Neural crest cell (in vitro differentiated cells): ENCODE measurements around the gene SRRM3. TPM values are rescaled to one million over a fixed set of nuclear protein-coding genes. Genes with fewer than 3 reads are reported as not detected.

Experiments used
- DNase-seq: peaks from one replicate; pipeline ENCODE4 v3.0.0; 2021; ENCODE audit warnings: low read depth, mixed read lengths, low spot score
- H3K27ac Mint-ChIP-seq: one replicate; pipeline ENCODE4 v1.8.0; 2021; ENCODE audit warnings: mild to moderate bottlenecking, mixed read lengths; ENCODE audit not compliant: unreplicated experiment
- H3K27me3 Mint-ChIP-seq: 2 replicates; pipeline ENCODE4 v1.8.0; 2021; ENCODE audit warnings: low read depth, mild to moderate bottlenecking, mixed read lengths
- H3K36me3 Mint-ChIP-seq: 2 replicates; pipeline ENCODE4 v1.8.0; 2021; ENCODE audit warnings: low read depth, mild to moderate bottlenecking, mixed read lengths
- H3K4me1 Mint-ChIP-seq: 2 replicates; pipeline ENCODE4 v1.8.0; 2021; ENCODE audit warnings: mixed read lengths
- H3K4me3 Mint-ChIP-seq: one replicate; pipeline ENCODE4 v1.8.0; 2021; ENCODE audit warnings: mild to moderate bottlenecking, mixed read lengths
- H3K9me3 Mint-ChIP-seq: 2 replicates; pipeline ENCODE4 v1.8.0; 2021; ENCODE audit warnings: mixed read lengths
- CTCF ChIP-seq: fragments of 200-600 bp; sonication (generic); conservative IDR thresholded peaks from 2 replicates; pipeline ENCODE4 v1.5.0; 2021; ENCODE audit warnings: antibody characterized with exemption, mild to moderate bottlenecking
- total RNA-seq: library from RNA; stranded (reverse); gene quantifications from 2 replicates; pipeline ENCODE4 v1.2.1, GENCODE V29; 2021

Gene SRRM3
- total RNA-seq, 1 donor from 2014 or later: 4.9 TPM

GRCh38 chr7:76247938-76248337 lies 46.2 kb downstream of the SRRM3 start:
- Mint-ChIP-seq H3K4me1 (peaks cover 8% of the 10 kb centered on the region), H3K27ac (no peak overlapping the region), H3K27me3 (peaks cover 6% of the 10 kb centered on the region), H3K9me3 (no peaks in the 10 kb centered on the region), H3K36me3 (no peaks in the 10 kb centered on the region), H3K4me3 (no peak overlapping the region)
- no peak for DNase-seq
- no peak for TF ChIP-seq CTCF

GRCh38 chr7:76252021-76252420 lies 50.3 kb downstream of the SRRM3 start:
- Mint-ChIP-seq H3K4me3 (no peak overlapping the region), H3K27ac (no peak overlapping the region), H3K36me3 (no peaks in the 10 kb centered on the region), H3K4me1 (peaks cover 8% of the 10 kb centered on the region), H3K9me3 (no peaks in the 10 kb centered on the region), H3K27me3 (peaks cover 4% of the 10 kb centered on the region)
- DNase-seq: no peak
- no peak for TF ChIP-seq CTCF

DNA sequence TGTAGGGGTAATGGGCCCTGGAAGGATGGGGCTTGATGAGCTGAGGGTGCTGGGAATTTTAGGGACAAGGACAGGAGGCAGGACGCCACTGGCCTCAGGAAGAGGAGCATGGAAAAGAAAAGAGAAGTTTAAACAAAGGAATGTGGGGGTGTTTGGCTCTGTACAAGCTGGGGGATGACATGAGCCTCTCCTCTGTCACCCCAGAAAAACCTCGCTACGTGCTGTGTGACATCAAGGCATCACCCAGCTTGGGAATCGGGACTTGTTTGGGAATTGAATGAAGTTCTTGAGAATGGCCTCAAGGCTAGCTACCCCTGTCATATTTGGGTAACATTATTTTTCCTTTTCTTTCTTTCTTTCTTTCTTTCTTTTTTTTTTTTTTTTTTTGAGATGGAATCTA lies 53.1 kb downstream of the SRRM3 start:
- Mint-ChIP-seq H3K4me1 (peaks cover 8% of the 10 kb centered on the region), H3K4me3 (no peak overlapping the region), H3K9me3 (no peaks in the 10 kb centered on the region), H3K27me3 (peaks cover 23% of the 10 kb centered on the region), H3K27ac (no peak overlapping the region), H3K36me3 (no peaks in the 10 kb centered on the region)
- DNase-seq: no peak
- no peak for TF ChIP-seq CTCF

DNA sequence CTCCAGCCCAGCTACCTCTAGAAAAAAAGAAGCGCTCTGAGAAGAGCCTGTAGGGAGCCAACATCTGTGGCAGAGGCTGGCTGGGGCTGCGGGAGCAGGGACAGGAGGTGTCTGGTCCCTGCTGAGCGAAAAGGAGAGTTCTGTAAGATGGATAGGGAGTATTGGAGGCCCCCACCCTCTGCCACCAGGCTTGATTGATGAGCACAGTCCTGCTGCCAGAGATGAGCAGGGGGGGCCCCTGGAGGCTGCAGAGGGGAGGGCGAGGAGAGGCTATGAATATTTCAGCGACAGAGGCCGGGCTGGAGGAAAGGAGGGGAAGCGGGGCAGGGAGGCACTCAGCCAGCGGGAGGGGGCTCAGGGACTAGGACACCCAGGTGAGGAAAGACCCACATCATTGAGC lies 56.3 kb downstream of the SRRM3 start:
- H3K36me3 Mint-ChIP-seq: no peaks in the 10 kb centered on the region
- H3K27me3 Mint-ChIP-seq: peaks cover 32% of the 10 kb centered on the region
- peak overlapping the region; percentile 76 for H3K4me3 Mint-ChIP-seq
- no peaks in the 10 kb centered on the region for H3K4me1 Mint-ChIP-seq
- no peaks in the 10 kb centered on the region for H3K9me3 Mint-ChIP-seq
- no peak for DNase-seq
- no peak for TF ChIP-seq CTCF
- H3K27ac Mint-ChIP-seq: no peak overlapping the region

DNA sequence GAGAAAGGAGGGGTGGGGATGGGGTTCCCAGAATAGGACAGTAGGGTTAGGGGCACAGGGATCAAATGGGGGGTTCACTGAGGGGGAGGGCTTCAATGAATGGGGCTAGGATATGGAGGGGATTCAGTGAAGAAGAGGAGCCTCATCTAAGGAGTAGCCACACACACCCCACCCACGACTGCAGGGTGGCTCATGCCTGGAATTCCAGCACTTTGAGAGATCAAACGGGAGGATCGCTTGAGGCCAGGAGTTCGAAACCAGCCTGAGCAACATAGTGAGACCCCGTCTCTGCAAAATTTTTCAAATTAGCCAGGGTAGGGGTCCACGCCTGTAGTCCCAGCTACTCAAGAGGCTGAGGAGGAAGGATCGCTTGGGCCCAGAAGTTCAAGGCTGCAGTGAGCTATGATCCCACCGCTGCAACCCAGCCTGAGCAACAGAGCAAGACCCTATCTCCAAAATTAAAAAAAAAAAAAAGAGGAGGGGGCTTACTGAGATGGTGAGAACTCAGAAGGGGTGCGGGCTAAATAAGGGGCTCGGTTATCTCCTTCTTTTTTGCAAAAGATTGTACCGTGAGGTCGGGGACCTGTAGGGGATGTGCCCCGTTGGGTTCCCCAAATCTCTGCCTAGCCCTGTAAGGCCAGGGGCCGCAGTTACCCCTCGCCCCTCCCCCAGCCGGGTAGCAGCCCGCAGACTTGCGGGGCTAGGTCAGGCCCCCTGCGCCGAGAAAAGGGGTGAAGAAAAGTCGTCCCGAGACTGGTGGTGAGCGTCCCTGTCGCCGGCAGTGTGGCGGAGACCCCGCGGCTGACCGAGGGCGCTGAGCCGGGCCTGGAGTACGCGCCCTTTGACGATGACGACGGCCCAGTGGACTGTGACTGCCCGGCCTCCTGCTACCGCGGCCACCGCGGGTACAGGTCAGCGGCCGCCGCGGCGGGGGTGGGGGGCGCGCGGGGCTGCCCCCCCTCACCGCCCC lies 57.7 kb downstream of the SRRM3 start:
- Mint-ChIP-seq H3K4me3 (peak overlapping the region; percentile 44), H3K27me3 (peaks cover 38% of the 10 kb centered on the region), H3K27ac (no peak overlapping the region), H3K9me3 (no peaks in the 10 kb centered on the region), H3K4me1 (no peaks in the 10 kb centered on the region), H3K36me3 (no peaks in the 10 kb centered on the region)
- TF ChIP-seq CTCF: no peak
- DNase-seq: no peak
